Measurements from ENCODE around the gene TNFRSF11A. TPM values are rescaled to one million over a fixed set of nuclear protein-coding genes. Genes with fewer than 3 reads are reported as not detected.

TNFRSF11A gene
- total RNA-seq, 1 donor from 2014 or later = 0.75 TPM

GRCh38 chr18:62438402-62438801 lies 113.3 kb downstream of the TNFRSF11A start:
- no peak for FAIRE-seq
- no peak overlapping the region for H3K4me3 ChIP-seq (ENCODE audit: insufficient read depth, low read depth, low read length)
- H3K4me3 Mint-ChIP-seq (ENCODE audit: unreplicated experiment) = no peak overlapping the region

DNA sequence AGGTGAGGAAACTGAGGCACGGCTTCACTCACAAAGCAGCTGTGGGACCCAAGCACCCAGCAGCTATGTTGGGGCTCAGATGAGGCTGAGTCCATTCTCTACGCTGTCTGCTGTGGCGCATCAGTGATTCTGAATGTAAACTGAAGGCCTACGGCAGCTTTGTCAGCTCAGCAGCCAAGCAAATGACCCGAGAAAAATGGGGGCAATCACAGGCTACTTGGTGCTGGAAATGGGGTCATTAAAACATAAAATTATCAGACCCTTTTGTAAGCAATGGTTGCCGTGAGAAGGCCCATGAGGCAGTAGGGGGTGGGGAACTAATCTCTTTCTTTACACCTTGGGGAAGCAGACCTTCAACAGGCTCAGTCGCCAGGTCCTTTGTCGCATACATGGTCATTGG lies 113.8 kb downstream of the TNFRSF11A start:
- Histone ChIP-seq H3K4me2 (ENCODE audit: low read length) (no peak overlapping the region), H3K27ac (ENCODE audit: low read depth, low read length) (no peak overlapping the region), H3K4me1 (ENCODE audit: insufficient read depth, low read length) (peaks cover 5% of the 10 kb centered on the region), H3K4me3 (ENCODE audit: insufficient read depth, low read depth, low read length) (no peak overlapping the region), H3K9ac (ENCODE audit: low read length) (no peak overlapping the region), H2AFZ (ENCODE audit: low read depth, low read length) (no peak overlapping the region), H3K79me2 (ENCODE audit: insufficient read depth, low read length) (no peaks in the 10 kb centered on the region), H3K27me3 (ENCODE audit: insufficient read depth, low read length) (peaks cover 10% of the 10 kb centered on the region), H3K36me3 (ENCODE audit: insufficient read depth, low read length) (no peaks in the 10 kb centered on the region), H4K20me1 (ENCODE audit: insufficient read depth, low read length) (no peaks in the 10 kb centered on the region), H3K9me3 (ENCODE audit: insufficient read depth, low read depth, low read length) (no peaks in the 10 kb centered on the region)
- Mint-ChIP-seq H3K4me1 (ENCODE audit: low read depth, unreplicated experiment) (peaks cover 3% of the 10 kb centered on the region), H3K9me3 (ENCODE audit: unreplicated experiment) (no peaks in the 10 kb centered on the region), H3K4me3 (ENCODE audit: unreplicated experiment) (no peak overlapping the region), H3K27ac (ENCODE audit: unreplicated experiment) (no peak overlapping the region), H3K36me3 (ENCODE audit: low read depth, unreplicated experiment) (no peaks in the 10 kb centered on the region), H3K27me3 (ENCODE audit: low read depth, unreplicated experiment) (peaks cover 18% of the 10 kb centered on the region)
- DNase-seq (ENCODE audit: low read depth) (no peak), FAIRE-seq (no peak)
- TF ChIP-seq CTCF (IDR thresholded peaks at IDR 0.05; ENCODE audit: insufficient read depth, low read depth, low read length) (no peak), EZH2 (IDR thresholded peaks at IDR 0.05; ENCODE audit: insufficient read depth, low read length) (no peak)

More at GRCh38 chr18:62438402-62438801, 113.3 kb downstream of the TNFRSF11A start:
- Mint-ChIP-seq H3K27ac (ENCODE audit: unreplicated experiment) (no peak overlapping the region), H3K4me1 (ENCODE audit: low read depth, unreplicated experiment) (peaks cover 3% of the 10 kb centered on the region), H3K9me3 (ENCODE audit: unreplicated experiment) (no peaks in the 10 kb centered on the region), H3K27me3 (ENCODE audit: low read depth, unreplicated experiment) (peaks cover 18% of the 10 kb centered on the region), H3K36me3 (ENCODE audit: low read depth, unreplicated experiment) (no peaks in the 10 kb centered on the region)
- Histone ChIP-seq H3K36me3 (ENCODE audit: insufficient read depth, low read length) (no peaks in the 10 kb centered on the region), H2AFZ (ENCODE audit: low read depth, low read length) (no peak overlapping the region), H4K20me1 (ENCODE audit: insufficient read depth, low read length) (no peaks in the 10 kb centered on the region), H3K4me1 (ENCODE audit: insufficient read depth, low read length) (peaks cover 5% of the 10 kb centered on the region), H3K9ac (ENCODE audit: low read length) (no peak overlapping the region), H3K4me2 (ENCODE audit: low read length) (no peak overlapping the region), H3K9me3 (ENCODE audit: insufficient read depth, low read depth, low read length) (no peaks in the 10 kb centered on the region), H3K79me2 (ENCODE audit: insufficient read depth, low read length) (no peaks in the 10 kb centered on the region), H3K27ac (ENCODE audit: low read depth, low read length) (no peak overlapping the region), H3K27me3 (ENCODE audit: insufficient read depth, low read length) (peaks cover 10% of the 10 kb centered on the region)
- DNase-seq (ENCODE audit: low read depth) = no peak
- no peak for TF ChIP-seq CTCF (IDR thresholded peaks at IDR 0.05; ENCODE audit: insufficient read depth, low read depth, low read length)
- no peak for TF ChIP-seq EZH2 (IDR thresholded peaks at IDR 0.05; ENCODE audit: insufficient read depth, low read length)

Other genes starting within 250 kb of the TNFRSF11A start
- gene PIGN, start 138.3 kb upstream of the TNFRSF11A start, total RNA-seq = 17.1 and 20.0 TPM in 2 replicates
- 23.2 and 26.6 TPM in 2 replicates for gene RELCH, start 138.1 kb upstream of the TNFRSF11A start, total RNA-seq
- 14.8 and 16.3 TPM in 2 replicates for gene ZCCHC2, start 197.7 kb downstream of the TNFRSF11A start, total RNA-seq

All from astrocyte (in vitro differentiated cells and primary cell).